Neural progenitor cell (in vitro differentiated cells): ENCODE results near the gene SLC17A7.

ENCODE experiments used
- CTCF ChIP-seq: fragments of 200-600 bp; sonication (generic); IDR thresholded peaks from 2 replicates; pipeline ENCODE4 v1.5.1; 2017; ENCODE audit warnings: antibody characterized with exemption, mild to moderate bottlenecking
- EZH2 ChIP-seq: fragments of 200-600 bp; sonication (generic); IDR thresholded peaks from 2 replicates; pipeline ENCODE4 v1.6.1; 2017; ENCODE audit warnings: antibody characterized with exemption, mild to moderate bottlenecking, moderate library complexity
- EZH2phosphoT487 ChIP-seq: fragments of 200-600 bp; sonication (generic); IDR thresholded peaks from 2 replicates; pipeline ENCODE4 v1.6.1; 2017; ENCODE audit warnings: antibody characterized with exemption

DNA sequence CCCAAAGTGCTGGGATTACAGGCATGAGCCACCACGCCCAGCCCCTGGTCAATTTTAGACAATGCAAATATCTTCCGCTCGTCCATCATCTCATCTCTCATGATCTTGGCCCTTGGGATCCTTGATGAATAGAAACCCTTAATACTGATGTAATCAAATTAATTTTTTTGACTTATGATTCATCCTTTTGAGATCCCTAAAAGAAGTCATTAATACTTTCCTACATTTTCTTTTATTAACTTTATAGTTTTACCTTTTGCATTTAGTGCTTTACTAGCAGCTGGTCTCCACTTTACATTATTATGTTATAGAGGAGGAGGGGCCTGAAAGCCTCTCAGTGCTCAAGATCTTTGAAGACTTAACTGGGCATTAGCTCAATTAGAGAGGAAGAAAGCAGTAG is 60.9 kb downstream of the SLC17A7 start:
- TF ChIP-seq CTCF (no peak), EZH2 (no peak), EZH2phosphoT487 (no peak)
